Subcutaneous abdominal adipose tissue (tissue), 5 donors: ENCODE measurements around the gene TWIST2.

Experiments
- H3K27ac ChIP-seq: one replicate; pipeline ENCODE4 v1.7.0; 2013; ENCODE audit warnings: low read depth, mild to moderate bottlenecking, inconsistent platforms, low read length, moderate library complexity
- H3K27me3 ChIP-seq, 5 donors: one replicate each; pipeline ENCODE4 v1.7.0; 2013; ENCODE audit warnings: low read length in 5 of 5, inconsistent platforms in 1 of 5; ENCODE audit not compliant: control insufficient read depth in 5 of 5, insufficient read depth in 4 of 5
- H3K36me3 ChIP-seq, 5 donors: one replicate each; pipeline ENCODE4 v1.7.0; 2013; ENCODE audit warnings: low read length in 5 of 5; ENCODE audit not compliant: control insufficient read depth in 5 of 5, insufficient read depth in 5 of 5
- H3K4me1 ChIP-seq, 5 donors: one replicate each; pipeline ENCODE4 v1.7.0; 2013; ENCODE audit warnings: low read length in 5 of 5, mild to moderate bottlenecking in 3 of 5, moderate library complexity in 1 of 5; ENCODE audit not compliant: control insufficient read depth in 5 of 5, insufficient read depth in 5 of 5
- H3K4me3 ChIP-seq, 5 donors: one replicate each; pipeline ENCODE4 v1.7.0; 2013; ENCODE audit warnings: low read length in 5 of 5, low read depth in 1 of 5
- H3K9ac ChIP-seq, 5 donors: one replicate each; pipeline ENCODE4 v1.7.0; 2013; ENCODE audit warnings: low read length in 5 of 5, mild to moderate bottlenecking in 4 of 5, moderate library complexity in 3 of 5
- H3K9me3 ChIP-seq, 5 donors: one replicate each; pipeline ENCODE4 v1.7.0; 2013; ENCODE audit warnings: low read length in 5 of 5; ENCODE audit not compliant: control insufficient read depth in 5 of 5
- donor health status: healthy.
- donor health status: healthy.
- donor health status: healthy.
- donor health status: healthy.
- donor health status: healthy.

Gene TWIST2

DNA sequence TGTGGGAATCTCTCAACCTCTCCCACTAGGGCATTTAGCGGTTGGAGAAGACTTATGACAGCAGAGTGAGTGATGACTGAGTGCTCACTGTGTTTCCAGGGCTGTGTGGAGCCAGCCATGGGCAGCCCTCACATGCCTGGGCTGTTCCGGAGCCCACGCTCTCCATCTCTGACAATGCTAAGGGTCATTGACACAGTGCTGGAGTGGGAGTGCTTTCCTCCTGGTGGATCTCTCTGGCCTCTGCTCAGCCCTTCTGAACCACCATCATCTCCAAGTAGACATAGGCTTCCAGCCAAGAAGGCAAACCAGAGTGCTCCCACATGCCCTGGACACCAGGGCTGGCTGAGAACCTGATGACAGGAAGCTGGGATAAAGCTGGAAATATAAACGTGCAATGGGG is 33.1 kb upstream of the TWIST2 start:
- Histone ChIP-seq H3K9me3 (no peaks in the 10 kb centered on the region), H3K9ac (no peak overlapping the region), H3K27ac (no peak overlapping the region), H3K27me3 (peaks cover 0 to 18% (median 5%) of the 10 kb centered on the region in 5 donors), H3K4me3 (no peak overlapping the region), H3K4me1 (no peaks in the 10 kb centered on the region), H3K36me3 (no peaks in the 10 kb centered on the region)

DNA sequence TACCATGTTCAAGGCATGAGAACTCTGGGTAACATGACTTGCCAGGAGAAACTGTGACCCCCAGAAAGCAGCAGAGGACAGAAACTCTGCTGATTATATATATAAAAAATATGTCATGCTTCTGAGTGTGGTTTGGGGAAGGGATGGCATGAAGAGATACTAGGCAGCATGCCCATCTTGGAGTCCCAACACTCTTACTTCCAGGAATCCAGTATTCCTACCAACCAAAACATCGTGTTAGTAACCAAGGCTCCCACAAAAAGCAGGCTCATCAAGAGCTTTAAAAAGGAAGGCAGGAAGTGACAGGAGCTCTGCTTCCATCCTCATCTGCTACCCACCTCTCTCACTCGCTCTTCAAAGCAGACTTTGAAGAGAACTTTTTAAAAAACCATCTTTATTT is 31.6 kb upstream of the TWIST2 start:
- H3K27me3 ChIP-seq, result peaks cover 0 to 20% (median 5%) of the 10 kb centered on the region in 5 donors

DNA sequence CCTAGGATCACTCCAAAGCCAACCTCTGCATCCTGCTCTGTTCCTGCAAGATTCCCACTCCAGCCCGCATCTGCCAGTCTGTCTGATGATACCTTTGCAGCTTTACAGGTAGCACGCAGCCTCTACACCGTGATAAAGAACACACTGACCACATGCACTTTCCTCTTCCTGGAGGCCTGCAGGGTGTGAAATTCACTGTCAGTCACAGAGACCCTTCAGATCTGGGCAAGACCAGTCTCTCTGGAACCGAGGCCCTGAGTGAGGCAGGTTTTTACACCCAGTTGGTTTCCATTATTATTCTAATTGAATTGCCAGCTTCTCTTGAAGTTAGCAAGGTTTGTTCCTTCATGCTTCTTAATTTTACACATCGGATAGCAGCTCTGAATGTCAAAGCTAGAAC is 30.5 kb upstream of the TWIST2 start:
- Histone ChIP-seq H3K4me1 (no peaks in the 10 kb centered on the region), H3K27me3 (peaks cover 0 to 20% (median 7%) of the 10 kb centered on the region in 5 donors), H3K36me3 (no peaks in the 10 kb centered on the region), H3K9me3 (peaks cover 0 to 3% (median 0%) of the 10 kb centered on the region in 5 donors), H3K4me3 (no peak overlapping the region), H3K27ac (no peak overlapping the region), H3K9ac (no peak overlapping the region)

More for the DNA sequence above, 31.6 kb upstream of the TWIST2 start:
- H3K4me1 ChIP-seq, result no peaks in the 10 kb centered on the region
- no peaks in the 10 kb centered on the region for H3K36me3 ChIP-seq
- no peak overlapping the region for H3K9ac ChIP-seq
- no peak overlapping the region for H3K4me3 ChIP-seq
- H3K9me3 ChIP-seq, result peaks cover 0 to 3% (median 0%) of the 10 kb centered on the region in 5 donors
- no peak overlapping the region for H3K27ac ChIP-seq

DNA sequence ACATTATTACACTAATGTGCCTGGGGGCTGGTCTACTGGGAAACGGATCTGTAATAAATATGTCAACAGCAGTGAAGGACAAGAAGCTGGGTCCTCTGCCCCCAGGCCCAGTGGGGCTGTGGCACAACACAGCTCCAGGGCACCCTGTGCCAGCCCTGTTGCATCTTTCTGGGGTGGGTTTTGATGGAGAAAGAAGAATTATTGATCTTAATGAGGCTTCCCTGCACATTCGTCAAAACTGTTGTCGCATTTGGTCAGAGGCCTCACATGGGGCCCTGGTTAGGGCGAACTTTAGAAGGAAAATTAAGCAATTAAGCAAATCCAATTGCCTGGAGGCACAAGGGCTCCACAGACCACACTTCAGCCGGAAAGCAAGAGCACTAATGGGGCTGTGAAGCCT is 30.0 kb upstream of the TWIST2 start:
- Histone ChIP-seq H3K27ac (no peak overlapping the region), H3K4me3 (no peak overlapping the region), H3K27me3 (peaks cover 0 to 20% (median 7%) of the 10 kb centered on the region in 5 donors), H3K36me3 (no peaks in the 10 kb centered on the region), H3K9ac (no peak overlapping the region), H3K9me3 (peaks cover 0 to 3% (median 0%) of the 10 kb centered on the region in 5 donors), H3K4me1 (no peaks in the 10 kb centered on the region)

DNA sequence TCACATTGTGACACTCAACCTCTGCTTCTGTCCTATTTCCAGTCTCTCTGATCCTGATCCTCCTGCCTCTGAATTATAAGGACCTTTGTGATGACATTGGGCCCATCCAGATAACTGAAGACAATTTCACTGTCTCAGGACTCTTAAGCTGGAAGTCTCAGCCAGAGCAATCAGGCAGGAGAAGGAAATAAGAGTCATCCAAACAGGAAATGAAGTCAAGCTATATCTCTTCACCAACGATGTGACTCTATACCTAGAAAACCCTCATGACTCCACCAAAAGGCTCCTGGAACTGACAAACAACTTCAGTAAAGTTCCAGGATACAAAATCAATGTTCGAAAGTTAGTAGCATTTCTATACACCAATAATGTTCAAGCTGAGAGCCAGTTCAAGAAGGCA is 29.3 kb upstream of the TWIST2 start:
- Histone ChIP-seq H3K36me3 (no peaks in the 10 kb centered on the region), H3K9ac (no peak overlapping the region), H3K4me3 (no peak overlapping the region), H3K9me3 (peaks cover 0 to 7% (median 0%) of the 10 kb centered on the region in 5 donors), H3K27ac (no peak overlapping the region), H3K4me1 (no peaks in the 10 kb centered on the region), H3K27me3 (peaks cover 0 to 18% (median 7%) of the 10 kb centered on the region in 5 donors)

DNA sequence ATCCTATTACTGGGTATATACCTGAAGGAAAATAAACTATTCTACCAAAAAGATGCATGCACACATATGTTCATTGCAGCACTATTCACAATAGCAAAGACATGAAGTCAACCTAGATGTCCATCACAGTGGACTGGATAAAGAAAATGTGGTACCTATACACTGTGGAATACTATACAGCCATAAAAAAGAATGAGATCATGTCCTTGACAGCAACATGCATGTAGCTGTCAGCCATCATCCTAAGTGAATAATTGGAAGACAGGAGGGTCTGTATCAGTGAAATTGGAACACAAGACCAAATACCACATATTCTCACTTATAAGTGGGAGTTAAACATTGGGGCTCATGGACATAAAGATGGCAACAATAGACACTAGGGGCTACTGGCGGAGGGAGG is 27.7 kb upstream of the TWIST2 start:
- Histone ChIP-seq H3K36me3 (no peaks in the 10 kb centered on the region), H3K27ac (no peak overlapping the region), H3K9me3 (peaks cover 0 to 15% (median 5%) of the 10 kb centered on the region in 5 donors), H3K27me3 (peaks cover 0 to 10% (median 2%) of the 10 kb centered on the region in 5 donors), H3K4me3 (no peak overlapping the region), H3K4me1 (no peaks in the 10 kb centered on the region), H3K9ac (no peak overlapping the region)

DNA sequence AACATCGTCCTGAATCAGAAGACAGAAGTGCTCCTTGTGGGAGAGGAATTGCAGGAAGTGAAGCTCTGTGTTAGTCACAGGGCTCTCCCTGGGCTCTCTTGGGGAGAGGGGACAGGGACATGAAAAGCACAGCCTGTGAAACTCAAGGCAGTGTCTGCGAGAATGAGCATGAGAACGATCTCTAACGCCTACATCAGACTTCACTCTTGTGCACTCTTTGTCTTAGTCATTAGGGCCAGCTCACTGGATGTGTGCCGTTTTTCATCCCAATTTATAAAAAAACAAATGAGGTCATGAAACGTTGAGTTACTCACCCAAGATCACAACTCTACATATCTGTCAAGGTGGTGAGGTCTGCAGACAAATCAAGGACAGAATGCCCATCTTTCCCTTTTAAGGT is 27.0 kb upstream of the TWIST2 start:
- H3K27me3 ChIP-seq, result peaks cover 0 to 10% (median 2%) of the 10 kb centered on the region in 5 donors
- H3K9ac ChIP-seq, result no peak overlapping the region
- no peaks in the 10 kb centered on the region for H3K36me3 ChIP-seq
- no peak overlapping the region for H3K27ac ChIP-seq
- H3K4me1 ChIP-seq, result no peaks in the 10 kb centered on the region
- no peak overlapping the region for H3K4me3 ChIP-seq
- H3K9me3 ChIP-seq, result peaks cover 0 to 15% (median 5%) of the 10 kb centered on the region in 5 donors

DNA sequence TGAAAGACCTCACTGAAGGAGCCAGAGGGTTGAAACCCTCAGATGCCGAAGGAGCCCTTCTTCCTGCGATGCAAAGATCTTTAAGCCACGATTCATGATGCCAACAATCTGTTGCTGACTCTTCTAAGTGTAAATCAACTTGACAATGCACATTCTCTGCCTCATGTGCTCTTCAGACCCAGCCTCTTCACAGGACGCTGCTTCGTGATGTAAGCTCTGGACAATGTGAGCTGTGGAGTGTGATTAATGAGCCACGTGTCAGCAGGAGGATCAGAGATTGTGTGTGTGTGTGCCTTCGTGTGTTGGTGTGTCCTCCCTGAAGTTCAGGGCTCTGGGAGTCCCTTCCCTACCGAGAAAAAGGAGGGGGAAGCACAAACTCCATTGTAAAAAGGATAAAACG is 26.5 kb upstream of the TWIST2 start:
- Histone ChIP-seq H3K9ac (no peak overlapping the region), H3K36me3 (no peaks in the 10 kb centered on the region), H3K27ac (no peak overlapping the region), H3K4me3 (no peak overlapping the region), H3K9me3 (peaks cover 0 to 15% (median 5%) of the 10 kb centered on the region in 5 donors), H3K4me1 (no peaks in the 10 kb centered on the region), H3K27me3 (peaks cover 0 to 9% (median 2%) of the 10 kb centered on the region in 5 donors)

DNA sequence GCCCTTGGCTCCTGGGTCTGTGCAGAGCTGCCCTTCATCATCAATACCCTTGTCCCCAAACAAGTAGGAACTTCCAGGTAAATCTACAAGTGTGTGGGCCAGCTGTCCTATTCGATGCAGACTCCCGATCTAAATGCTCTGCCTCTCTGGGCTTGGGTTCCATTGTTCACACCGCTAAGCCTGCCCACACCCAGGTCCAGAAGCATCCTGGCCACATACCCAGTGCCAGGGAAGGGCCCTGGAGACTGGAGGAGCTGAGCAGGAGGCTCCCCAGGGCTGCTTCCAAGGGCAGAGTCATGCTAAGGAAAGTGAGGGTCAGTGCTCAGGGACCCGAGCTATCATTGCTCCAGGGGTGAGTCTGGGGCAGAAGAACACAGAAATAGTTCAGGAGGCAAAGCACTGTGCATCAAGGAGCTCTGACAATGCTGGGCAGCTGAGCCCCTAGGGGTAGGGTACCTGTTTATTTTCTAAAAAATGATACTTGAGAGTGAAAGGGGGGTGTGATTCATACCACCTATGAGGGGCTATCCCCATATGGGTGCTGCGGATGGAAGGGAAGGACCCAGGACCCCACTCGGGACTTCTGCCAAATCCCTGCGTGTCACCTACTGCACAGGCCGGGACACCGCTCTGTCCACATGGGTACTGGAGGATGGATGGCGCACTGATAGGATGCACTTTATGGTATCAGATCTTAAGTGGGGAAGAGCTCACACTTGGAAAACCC is 25.8 kb upstream of the TWIST2 start:
- Histone ChIP-seq H3K27me3 (peaks cover 0 to 2% (median 2%) of the 10 kb centered on the region in 5 donors), H3K4me3 (no peak overlapping the region), H3K9me3 (peaks cover 0 to 15% (median 5%) of the 10 kb centered on the region in 5 donors), H3K4me1 (no peaks in the 10 kb centered on the region), H3K27ac (no peak overlapping the region), H3K9ac (no peak overlapping the region), H3K36me3 (no peaks in the 10 kb centered on the region)

DNA sequence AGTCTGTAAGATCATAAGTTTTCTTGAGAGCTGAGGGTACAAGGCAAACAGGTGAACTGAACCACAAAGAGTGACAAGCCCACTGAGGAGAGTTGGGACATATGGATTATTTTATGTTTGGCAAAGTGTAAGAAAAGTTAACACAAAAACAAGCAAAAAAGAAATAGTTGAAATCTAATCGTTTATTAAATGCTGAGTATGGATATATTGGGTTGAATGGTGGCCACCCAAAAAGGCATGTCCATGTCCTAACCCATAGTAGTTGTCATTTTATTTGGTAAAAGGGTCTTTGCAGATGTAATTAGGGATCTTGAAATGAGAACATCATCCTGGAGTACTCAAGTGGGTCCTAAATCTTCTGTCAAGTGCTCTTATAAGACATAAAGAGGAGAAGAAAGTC is 24.9 kb upstream of the TWIST2 start:
- Histone ChIP-seq H3K9ac (no peak overlapping the region), H3K27me3 (peaks cover 0 to 2% (median 2%) of the 10 kb centered on the region in 5 donors), H3K9me3 (peaks cover 0 to 15% (median 5%) of the 10 kb centered on the region in 5 donors), H3K4me1 (no peaks in the 10 kb centered on the region), H3K4me3 (no peak overlapping the region), H3K36me3 (no peaks in the 10 kb centered on the region), H3K27ac (no peak overlapping the region)
